CD14-positive monocyte (primary cell): ENCODE results near the gene FAXDC2. TPM values are rescaled to one million over a fixed set of nuclear protein-coding genes. Genes with fewer than 3 reads are reported as not detected.

Experiments used
- DNase-seq, 3 donors: peaks; one replicate each; pipeline ENCODE4 v3.0.0-alpha.2; 2011 to 2022
- H2AFZ ChIP-seq: 2 replicates; pipeline ENCODE4 v1.6.0; 2012; ENCODE audit warnings: mild to moderate bottlenecking, low read depth, low read length, inconsistent platforms; ENCODE audit not compliant: insufficient read depth, poor library complexity, severe bottlenecking
- H3K27ac ChIP-seq, 2 donors: 1 replicate in 1 of 2; 2 replicates in 1 of 2; pipeline ENCODE4 v1.5.1; 2012 to 2013; ENCODE audit warnings: low read length in 2 of 2, control low read depth in 1 of 2, inconsistent platforms in 1 of 2, low read depth in 1 of 2, mild to moderate bottlenecking in 1 of 2
- H3K27me3 ChIP-seq, 2 donors: one replicate each; pipeline versions ENCODE4 v1.6.0 to v1.6.1; 2011 to 2013; ENCODE audit warnings: low read length in 2 of 2; ENCODE audit not compliant: control insufficient read depth in 2 of 2, insufficient read depth in 2 of 2
- H3K36me3 ChIP-seq, 2 donors: replicated peaks in 1 of 2; 1 replicate in 1 of 2; 2 replicates in 1 of 2; pipeline versions ENCODE4 v1.5.1 to v1.6.1; 2012 to 2013; ENCODE audit warnings: low read length in 2 of 2, control low read depth in 1 of 2, inconsistent platforms in 1 of 2, mild to moderate bottlenecking in 1 of 2; ENCODE audit not compliant: insufficient read depth in 2 of 2, control insufficient read depth in 1 of 2
- H3K4me1 ChIP-seq, 2 donors: 1 replicate in 1 of 2; 2 replicates in 1 of 2; pipeline versions ENCODE4 v1.5.1 to v1.6.1; 2012 to 2013; ENCODE audit warnings: low read length in 2 of 2, control low read depth in 1 of 2, inconsistent platforms in 1 of 2, mild to moderate bottlenecking in 1 of 2, moderate library complexity in 1 of 2; ENCODE audit not compliant: insufficient read depth in 2 of 2, control insufficient read depth in 1 of 2
- H3K4me2 ChIP-seq: replicated peaks from 2 replicates; pipeline ENCODE3; 2012; ENCODE audit warnings: low read length, moderate library complexity, mild to moderate bottlenecking; ENCODE audit not compliant: poor library complexity, severe bottlenecking; ENCODE audit errors: extremely low read depth
- H3K4me3 ChIP-seq, 3 experiments: fragments of 200-600 bp in 1 of 3; sonication (generic) in 1 of 3; replicated peaks in 1 of 3; 1 replicate in 2 of 3; 2 replicates in 1 of 3; pipeline ENCODE4 v1.5.1; 2011 to 2013; ENCODE audit warnings: low read length in 3 of 3, mild to moderate bottlenecking in 3 of 3, control low read depth in 2 of 3, low read depth in 2 of 3, inconsistent platforms in 1 of 3, moderate library complexity in 1 of 3
- H3K79me2 ChIP-seq: 2 replicates; pipeline ENCODE4 v1.6.0; 2012; ENCODE audit warnings: mild to moderate bottlenecking, control low read depth, inconsistent platforms, low read length, moderate library complexity; ENCODE audit not compliant: insufficient read depth
- H3K9ac ChIP-seq: 2 replicates; pipeline ENCODE4 v1.6.0; 2017; ENCODE audit warnings: low read length, mild to moderate bottlenecking; ENCODE audit not compliant: insufficient read depth, poor library complexity, severe bottlenecking
- H3K9me3 ChIP-seq, 2 donors: replicated peaks in 1 of 2; 1 replicate in 1 of 2; 2 replicates in 1 of 2; pipeline versions ENCODE4 v1.5.1 to v1.6.1; 2012 to 2013; ENCODE audit warnings: low read length in 2 of 2, control low read depth in 1 of 2; ENCODE audit not compliant: control insufficient read depth in 1 of 2, insufficient read depth in 1 of 2
- H4K20me1 ChIP-seq: 2 replicates; pipeline ENCODE4 v1.6.0; 2012; ENCODE audit warnings: mild to moderate bottlenecking, low read length, control low read depth, moderate library complexity; ENCODE audit not compliant: insufficient read depth
- H3K27ac Mint-ChIP-seq, 7 donors: one replicate each; pipeline ENCODE4 v1.8.0; 2020; ENCODE audit warnings: mild to moderate bottlenecking in 7 of 7, mixed read lengths in 7 of 7, moderate library complexity in 6 of 7, inconsistent platforms in 2 of 7
- H3K27me3 Mint-ChIP-seq, 3 donors: one replicate each; pipeline ENCODE4 v1.8.0; 2021 to 2022; ENCODE audit warnings: low read depth in 3 of 3, mild to moderate bottlenecking in 3 of 3, mixed read lengths in 3 of 3, moderate library complexity in 3 of 3, inconsistent platforms in 1 of 3
- H3K36me3 Mint-ChIP-seq, 2 donors: one replicate each; pipeline ENCODE4 v1.8.0; 2020; ENCODE audit warnings: mixed read lengths in 2 of 2, inconsistent platforms in 1 of 2, mild to moderate bottlenecking in 1 of 2
- H3K4me1 Mint-ChIP-seq: one replicate; pipeline ENCODE4 v1.8.0; 2020; ENCODE audit warnings: mild to moderate bottlenecking, mixed read lengths
- H3K4me3 Mint-ChIP-seq, 2 donors: one replicate each; pipeline ENCODE4 v1.8.0; 2020; ENCODE audit warnings: mild to moderate bottlenecking in 2 of 2, mixed read lengths in 2 of 2, moderate library complexity in 1 of 2
- H3K9me3 Mint-ChIP-seq, 7 donors: one replicate each; pipeline ENCODE4 v1.8.0; 2020 to 2022; ENCODE audit warnings: mixed read lengths in 7 of 7, mild to moderate bottlenecking in 6 of 7, moderate library complexity in 6 of 7, inconsistent platforms in 2 of 7
- WGBS: methylation state at CpG from one replicate; pipeline ENCODE4 v1.1.5; 2013; ENCODE audit warnings: missing lambda C conversion rate; ENCODE audit not compliant: insufficient coverage; 5-methylcytosine and 5-hydroxymethylcytosine counted together
- intact Hi-C, 2 donors: fragments of 100-400 bp; cut with micrococcal nuclease; formaldehyde crosslinking; loops; one replicate each; pipeline versions ENCODE4 v1.15.0 to v1.15.1; 2023
- polyA plus RNA-seq, 3 donors: library from polyadenylated mRNA; depleted of rRNA in 1 of 3; unstranded in 2 of 3; stranded (reverse) in 1 of 3; fragments of 300-500 nt in 2 of 3; fragments of >200 nt in 1 of 3; fragmentation: Illumina TruSeq in 2 of 3; gene quantifications; 1 replicate in 2 of 3; 2 replicates in 1 of 3; pipeline ENCODE4 v1.2.3, GENCODE V29; 2012 to 2021
- TF ChIP-seq, protein P1 (sequence below): fragments of 200-600 bp; IDR thresholded peaks from one replicate; pipeline ENCODE4 v1.8.0; 2022; ENCODE audit warnings: antibody characterized with exemption, mild to moderate bottlenecking

FAXDC2 gene
- polyA plus RNA-seq, 3 donors: 0.30 to 1.4 (median 0.60) TPM

- Histone ChIP-seq H3K79me2 (no peaks in the 10 kb centered on the region), H3K4me2 (no peak overlapping the region), H2AFZ (no peak overlapping the region), H3K27me3 (no peaks in the 10 kb centered on the region), H3K9me3 (no peaks in the 10 kb centered on the region), H3K9ac (no peak overlapping the region), H3K4me3 (no peak overlapping the region), H4K20me1 (no peaks in the 10 kb centered on the region), H3K36me3 (no peaks in the 10 kb centered on the region), H3K27ac (no peak overlapping the region), H3K4me1 (no peaks in the 10 kb centered on the region)
- no peaks in the 10 kb centered on the region for H3K36me3 Mint-ChIP-seq
- 88% methylated on average over 3 of the region's 6 CpGs for WGBS
- H3K4me1 Mint-ChIP-seq: no peaks in the 10 kb centered on the region
- TF ChIP-seq, protein P1, sequence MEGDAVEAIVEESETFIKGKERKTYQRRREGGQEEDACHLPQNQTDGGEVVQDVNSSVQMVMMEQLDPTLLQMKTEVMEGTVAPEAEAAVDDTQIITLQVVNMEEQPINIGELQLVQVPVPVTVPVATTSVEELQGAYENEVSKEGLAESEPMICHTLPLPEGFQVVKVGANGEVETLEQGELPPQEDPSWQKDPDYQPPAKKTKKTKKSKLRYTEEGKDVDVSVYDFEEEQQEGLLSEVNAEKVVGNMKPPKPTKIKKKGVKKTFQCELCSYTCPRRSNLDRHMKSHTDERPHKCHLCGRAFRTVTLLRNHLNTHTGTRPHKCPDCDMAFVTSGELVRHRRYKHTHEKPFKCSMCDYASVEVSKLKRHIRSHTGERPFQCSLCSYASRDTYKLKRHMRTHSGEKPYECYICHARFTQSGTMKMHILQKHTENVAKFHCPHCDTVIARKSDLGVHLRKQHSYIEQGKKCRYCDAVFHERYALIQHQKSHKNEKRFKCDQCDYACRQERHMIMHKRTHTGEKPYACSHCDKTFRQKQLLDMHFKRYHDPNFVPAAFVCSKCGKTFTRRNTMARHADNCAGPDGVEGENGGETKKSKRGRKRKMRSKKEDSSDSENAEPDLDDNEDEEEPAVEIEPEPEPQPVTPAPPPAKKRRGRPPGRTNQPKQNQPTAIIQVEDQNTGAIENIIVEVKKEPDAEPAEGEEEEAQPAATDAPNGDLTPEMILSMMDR: no peak
- H3K4me3 Mint-ChIP-seq: no peak overlapping the region
- H3K9me3 Mint-ChIP-seq: no peaks in the 10 kb centered on the region
- no peak for DNase-seq
- H3K27ac Mint-ChIP-seq: no peak overlapping the region
- intact Hi-C loops: no loop called here
- peaks cover 0 to 2% (median 0%) of the 10 kb centered on the region in 3 donors for H3K27me3 Mint-ChIP-seq
These were observed 7.5 kb downstream of the FAXDC2 start for GRCh38 chr5:154842689-154843530.

GRCh38 chr5:154841273-154841661 is 9.1 kb downstream of the FAXDC2 start:
- no peak overlapping the region for H3K27ac ChIP-seq
- no peak overlapping the region for H3K4me3 ChIP-seq
- DNase-seq: no peak
- Mint-ChIP-seq H3K4me3 (no peak overlapping the region), H3K9me3 (no peaks in the 10 kb centered on the region), H3K36me3 (no peaks in the 10 kb centered on the region), H3K27me3 (peaks cover 0 to 2% (median 2%) of the 10 kb centered on the region in 3 donors), H3K4me1 (no peaks in the 10 kb centered on the region), H3K27ac (no peak overlapping the region)
- intact Hi-C loops: no loop called here
- H3K79me2 ChIP-seq: no peaks in the 10 kb centered on the region
- no peaks in the 10 kb centered on the region for H3K4me1 ChIP-seq
- no peaks in the 10 kb centered on the region for H3K9me3 ChIP-seq
- no peak overlapping the region for H3K9ac ChIP-seq
- H3K36me3 ChIP-seq: no peaks in the 10 kb centered on the region
- no peak overlapping the region for H2AFZ ChIP-seq
- TF ChIP-seq, protein P1: no peak
- no peaks in the 10 kb centered on the region for H4K20me1 ChIP-seq
- no peak overlapping the region for H3K4me2 ChIP-seq
- no peaks in the 10 kb centered on the region for H3K27me3 ChIP-seq
